Measurements from ENCODE around the gene ZNF331.

The ZNF331 gene

DNA sequence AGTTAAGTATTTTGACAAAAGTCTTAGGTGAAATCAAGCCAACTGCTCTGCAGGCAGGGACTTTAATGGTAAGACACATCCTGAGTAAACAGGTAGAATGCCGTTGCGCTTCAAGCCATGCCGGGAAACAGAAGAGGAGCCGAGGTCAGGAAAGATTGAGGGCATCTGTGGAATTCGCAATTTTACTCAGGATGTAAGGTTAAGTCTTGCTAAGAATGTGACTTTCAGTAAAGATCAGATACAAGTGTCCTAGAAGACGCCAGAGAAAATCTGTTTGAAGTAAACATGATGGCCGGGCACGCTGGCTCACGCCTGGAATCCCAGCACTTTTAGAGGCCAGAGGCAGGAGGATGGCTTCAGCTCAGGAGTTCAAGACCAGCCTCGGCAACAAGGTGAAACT lies 60.4 kb downstream of the ZNF331 start:
- DNase-seq (ENCODE audit: low read depth) = no peak
- no peak for TF ChIP-seq CTCF (IDR thresholded peaks at IDR 0.05; ENCODE audit: control insufficient read depth, insufficient read depth, low read depth, low read length, missing control alignments)
- no peak overlapping the region for H3K4me3 ChIP-seq (ENCODE audit: control insufficient read depth, low read depth, low read length)

DNA sequence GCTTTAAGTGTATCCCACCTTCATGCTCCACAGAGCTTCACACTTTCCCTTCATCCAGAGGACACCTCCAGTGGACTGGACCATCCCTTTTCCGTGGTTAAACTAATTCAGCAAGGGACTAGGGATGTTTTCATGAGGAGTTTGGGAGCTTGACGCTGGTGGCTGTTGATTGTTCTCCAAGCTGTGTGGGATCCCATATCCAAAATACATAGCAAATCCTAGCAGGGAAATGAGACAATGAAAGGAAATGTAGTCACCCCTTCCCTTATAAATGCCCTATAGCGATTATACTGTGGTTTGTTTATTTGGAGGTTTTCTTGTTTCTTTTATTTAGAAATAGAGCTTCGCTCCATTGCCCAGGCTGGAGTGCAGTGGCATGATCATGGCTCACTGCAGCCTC lies 62.3 kb downstream of the ZNF331 start:
- no peak for DNase-seq (ENCODE audit: low read depth)
- TF ChIP-seq CTCF (IDR thresholded peaks at IDR 0.05; ENCODE audit: control insufficient read depth, insufficient read depth, low read depth, low read length, missing control alignments) = no peak

GRCh38 chr19:53606031-53606430 lies 68.1 kb downstream of the ZNF331 start:
- no peak for TF ChIP-seq CTCF (IDR thresholded peaks at IDR 0.05; ENCODE audit: control insufficient read depth, insufficient read depth, low read depth, low read length, missing control alignments)
- H3K4me3 ChIP-seq (ENCODE audit: control insufficient read depth, low read depth, low read length) = no peak overlapping the region
- no peak for DNase-seq (ENCODE audit: low read depth)

More for the DNA sequence above, 62.3 kb downstream of the ZNF331 start:
- H3K4me3 ChIP-seq (ENCODE audit: control insufficient read depth, low read depth, low read length) = no peak overlapping the region

DNA sequence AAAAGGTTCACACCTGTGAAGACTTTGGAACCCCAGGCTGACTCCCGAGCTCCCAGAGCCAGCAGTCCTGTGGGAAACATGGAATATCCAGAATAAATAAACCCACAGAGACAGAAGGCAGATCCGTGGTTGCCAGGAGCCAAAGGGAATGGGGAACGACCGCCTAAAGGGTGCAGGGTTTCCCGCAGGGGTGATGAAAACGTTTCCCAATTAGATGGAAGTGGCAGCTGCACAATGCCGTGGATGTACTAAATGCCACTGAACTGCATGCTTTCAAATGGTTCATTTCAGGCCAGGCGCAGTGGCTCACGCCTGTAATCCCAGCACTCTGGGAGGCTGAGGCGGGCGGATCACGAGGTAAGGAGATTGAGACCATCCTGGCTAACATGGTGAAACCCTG lies 70.4 kb downstream of the ZNF331 start:
- DNase-seq (ENCODE audit: low read depth) = no peak
- no peak overlapping the region for H3K4me3 ChIP-seq (ENCODE audit: control insufficient read depth, low read depth, low read length)
- no peak for TF ChIP-seq CTCF (IDR thresholded peaks at IDR 0.05; ENCODE audit: control insufficient read depth, insufficient read depth, low read depth, low read length, missing control alignments)

DNA sequence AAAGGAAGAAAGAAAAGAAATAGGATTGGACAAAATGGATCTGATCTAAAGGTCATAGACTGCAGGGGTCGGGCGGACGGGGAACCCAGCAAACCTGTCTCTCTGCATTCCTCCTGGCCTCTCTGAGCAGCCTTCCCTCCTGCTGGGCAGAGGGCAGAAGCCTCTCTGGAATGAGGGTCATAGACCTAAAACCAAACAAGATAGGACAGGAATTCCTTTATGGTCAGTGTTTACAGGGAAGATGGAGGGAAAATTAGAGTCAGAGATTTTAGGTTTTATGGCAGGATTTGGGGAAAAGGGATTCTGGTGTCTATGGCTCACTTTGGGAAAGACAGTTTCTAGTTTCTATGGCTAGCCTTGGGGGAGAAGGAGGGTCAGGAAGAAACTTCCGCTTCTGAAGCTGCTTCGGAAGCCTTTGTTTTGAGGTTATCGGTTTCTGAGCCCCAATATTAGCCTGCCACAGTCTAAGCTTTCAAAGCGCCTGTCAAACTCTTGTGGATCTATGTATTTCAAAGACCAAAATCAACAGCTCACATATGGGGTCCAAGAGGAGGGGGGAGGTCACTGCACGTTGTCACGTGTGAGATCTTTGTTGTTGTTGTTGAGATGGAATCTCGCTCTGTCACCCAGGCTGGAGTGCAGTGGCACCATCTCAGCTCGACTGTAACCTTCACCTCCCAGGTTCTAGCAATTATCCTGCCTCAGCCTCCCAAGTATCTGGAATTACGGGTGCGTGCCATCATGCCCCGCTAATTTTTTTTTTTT lies 75.0 kb downstream of the ZNF331 start:
- DNase-seq (ENCODE audit: low read depth) = no peak
- H3K4me3 ChIP-seq (ENCODE audit: control insufficient read depth, low read depth, low read length) = no peak overlapping the region

DNA sequence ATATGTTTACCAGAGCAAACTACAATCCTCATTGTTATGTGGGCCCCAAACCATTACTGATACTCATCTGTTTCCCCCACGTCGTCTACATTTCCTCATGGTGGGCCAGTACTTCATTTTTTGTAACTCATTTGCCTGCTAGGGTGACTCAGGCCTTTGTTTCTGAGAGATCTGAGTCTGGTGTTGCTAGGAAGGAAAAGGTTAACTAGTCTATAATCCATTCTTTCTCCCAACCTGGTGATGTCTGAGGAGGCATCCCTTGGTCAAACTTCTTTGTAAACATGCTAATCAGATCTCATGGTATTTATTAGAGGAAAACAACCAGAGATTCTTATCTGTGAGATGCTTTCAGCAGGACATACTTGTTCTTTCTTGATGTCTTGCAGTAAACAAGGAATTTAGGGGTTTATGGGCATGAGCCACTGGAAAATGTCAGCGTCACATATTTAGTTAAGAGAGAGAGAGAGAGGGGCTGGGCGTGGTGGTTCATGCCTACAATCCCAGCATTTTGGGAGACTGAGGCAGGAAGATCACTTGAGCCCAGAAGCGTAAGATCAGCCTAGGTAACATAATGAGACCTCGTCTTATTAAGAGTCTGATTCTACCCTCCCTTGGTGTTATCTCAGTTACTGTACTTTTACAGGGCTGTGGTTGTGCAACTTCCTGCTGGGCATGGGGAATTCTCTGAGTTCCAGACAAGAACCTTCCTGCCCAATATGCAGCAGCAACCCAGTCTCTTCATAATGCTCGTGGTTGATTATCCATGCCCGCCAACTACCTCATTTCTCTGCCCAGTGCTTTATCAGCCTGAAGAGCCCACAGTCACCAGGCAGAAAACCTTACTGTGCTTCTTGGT lies 84.2 kb downstream of the ZNF331 start:
- TF ChIP-seq CTCF (IDR thresholded peaks at IDR 0.05; ENCODE audit: control insufficient read depth, insufficient read depth, low read depth, low read length, missing control alignments) = no peak
- H3K4me3 ChIP-seq (ENCODE audit: control insufficient read depth, low read depth, low read length) = no peak overlapping the region
- no peak for DNase-seq (ENCODE audit: low read depth)

More for the DNA sequence above, 75.0 kb downstream of the ZNF331 start:
- no peak for TF ChIP-seq CTCF (IDR thresholded peaks at IDR 0.05; ENCODE audit: control insufficient read depth, insufficient read depth, low read depth, low read length, missing control alignments)

All from AG09309 (cell line).